Osteoblast (primary cell): ENCODE results near the gene RHOF. TPM values are rescaled to one million over a fixed set of nuclear protein-coding genes. Genes with fewer than 3 reads are reported as not detected.
A peak's percentile ranks its signal among the peaks of the same experiment; 100 is the strongest.

Experiments
- DNase-seq: peaks from one replicate; pipeline ENCODE4 v3.0.0; 2011; ENCODE audit warnings: low spot score, mixed read lengths; ENCODE audit not compliant: insufficient read length; ENCODE audit errors: missing footprints
- H2AFZ ChIP-seq: 2 replicates; pipeline ENCODE4 v1.6.0; 2011; ENCODE audit warnings: mild to moderate bottlenecking, low read length
- H3K27ac ChIP-seq: 2 replicates; pipeline ENCODE4 v1.5.1; 2011; ENCODE audit warnings: mild to moderate bottlenecking, low read depth, low read length, moderate library complexity
- H3K27me3 ChIP-seq: 2 replicates; pipeline ENCODE4 v1.6.0; 2012; ENCODE audit warnings: mild to moderate bottlenecking, control low read depth, inconsistent platforms, low read length, moderate library complexity; ENCODE audit not compliant: insufficient read depth
- H3K36me3 ChIP-seq: 2 replicates; pipeline ENCODE4 v1.5.1; 2011; ENCODE audit warnings: mild to moderate bottlenecking, low read length, control low read depth, moderate library complexity; ENCODE audit not compliant: insufficient read depth
- H3K4me1 ChIP-seq: 2 replicates; pipeline ENCODE4 v1.5.1; 2011; ENCODE audit warnings: mild to moderate bottlenecking, low read length, control low read depth, moderate library complexity; ENCODE audit not compliant: insufficient read depth
- H3K4me2 ChIP-seq: 2 replicates; pipeline ENCODE4 v1.6.0; 2011; ENCODE audit warnings: mild to moderate bottlenecking, low read length; ENCODE audit not compliant: insufficient read depth
- H3K4me3 ChIP-seq: fragments of 200-600 bp; sonication (generic); 3 replicates; pipeline ENCODE4 v1.5.1; 2012; ENCODE audit warnings: mild to moderate bottlenecking, low read length, inconsistent platforms; ENCODE audit not compliant: insufficient read depth
- H3K79me2 ChIP-seq: 2 replicates; pipeline ENCODE4 v1.6.0; 2012; ENCODE audit warnings: mild to moderate bottlenecking, low read length, control low read depth, inconsistent platforms; ENCODE audit not compliant: insufficient read depth
- H3K9me3 ChIP-seq: 2 replicates; pipeline ENCODE4 v1.5.1; 2011; ENCODE audit warnings: low read depth, low read length, control low read depth
- H4K20me1 ChIP-seq: 2 replicates; pipeline ENCODE4 v1.6.0; 2012; ENCODE audit warnings: mild to moderate bottlenecking, low read length, control low read depth; ENCODE audit not compliant: insufficient read depth
- total RNA-seq: library from RNA; depleted of rRNA; stranded (reverse); fragments of >200 nt; gene quantifications from 2 replicates; pipeline ENCODE4 v1.2.3, GENCODE V29; 2012
- TF ChIP-seq, protein P1 (sequence below): IDR thresholded peaks from 2 replicates; pipeline ENCODE4 v1.5.1; 2011; ENCODE audit warnings: mild to moderate bottlenecking, low read depth, low read length, moderate library complexity; ENCODE audit errors: extremely low read depth

RHOF gene
- total RNA-seq, 1 donor: 8.3 TPM

DNA sequence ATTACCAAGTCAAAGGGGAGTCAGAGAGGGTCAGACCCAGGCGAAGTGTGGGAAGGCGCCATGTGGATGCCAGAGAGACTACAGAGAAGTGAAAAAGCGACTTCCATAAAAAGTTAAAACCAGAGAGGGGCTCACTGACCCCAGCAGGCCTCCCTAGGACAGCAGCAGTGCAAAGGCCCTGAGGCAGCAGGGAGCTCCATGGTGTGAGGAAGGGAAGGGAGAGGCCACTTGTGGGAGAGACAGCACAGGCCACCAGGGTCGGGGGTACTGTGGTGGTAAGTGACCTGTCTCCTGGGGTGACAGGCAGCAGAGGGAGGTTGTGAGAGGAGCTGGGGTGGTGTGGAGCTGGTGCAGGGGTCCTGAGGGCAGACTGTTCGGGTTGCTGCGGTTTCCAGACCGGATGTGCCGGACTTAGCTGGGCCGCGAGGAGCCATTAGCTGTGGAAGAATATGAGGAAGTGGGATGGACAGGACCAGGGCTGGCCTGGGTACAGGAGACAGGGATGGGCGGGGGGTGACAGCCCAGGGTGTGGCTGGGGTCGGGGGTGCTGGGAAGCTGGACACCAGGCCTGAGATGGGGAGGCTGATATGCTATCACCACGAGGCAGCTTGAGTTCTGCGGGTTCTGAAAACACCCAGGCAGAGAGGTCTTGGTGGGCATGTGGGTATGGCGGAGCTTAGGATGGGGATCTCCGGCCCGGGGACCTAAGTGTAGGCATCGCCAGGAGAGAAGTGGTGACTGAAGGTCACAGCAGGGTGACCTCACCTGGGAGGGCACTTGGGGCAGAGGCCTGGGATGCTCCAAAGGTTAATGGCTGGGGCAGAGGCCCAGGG, 33.0 kb upstream of the RHOF start:
- Histone ChIP-seq H2AFZ (no peak overlapping the region), H3K36me3 (peaks cover 71% of the 10 kb centered on the region), H3K27me3 (no peaks in the 10 kb centered on the region), H3K4me2 (no peak overlapping the region), H3K4me3 (no peak overlapping the region), H4K20me1 (peaks cover 21% of the 10 kb centered on the region), H3K4me1 (no peaks in the 10 kb centered on the region), H3K27ac (no peak overlapping the region), H3K79me2 (peaks cover 6% of the 10 kb centered on the region), H3K9me3 (no peaks in the 10 kb centered on the region)
- TF ChIP-seq, protein P1, sequence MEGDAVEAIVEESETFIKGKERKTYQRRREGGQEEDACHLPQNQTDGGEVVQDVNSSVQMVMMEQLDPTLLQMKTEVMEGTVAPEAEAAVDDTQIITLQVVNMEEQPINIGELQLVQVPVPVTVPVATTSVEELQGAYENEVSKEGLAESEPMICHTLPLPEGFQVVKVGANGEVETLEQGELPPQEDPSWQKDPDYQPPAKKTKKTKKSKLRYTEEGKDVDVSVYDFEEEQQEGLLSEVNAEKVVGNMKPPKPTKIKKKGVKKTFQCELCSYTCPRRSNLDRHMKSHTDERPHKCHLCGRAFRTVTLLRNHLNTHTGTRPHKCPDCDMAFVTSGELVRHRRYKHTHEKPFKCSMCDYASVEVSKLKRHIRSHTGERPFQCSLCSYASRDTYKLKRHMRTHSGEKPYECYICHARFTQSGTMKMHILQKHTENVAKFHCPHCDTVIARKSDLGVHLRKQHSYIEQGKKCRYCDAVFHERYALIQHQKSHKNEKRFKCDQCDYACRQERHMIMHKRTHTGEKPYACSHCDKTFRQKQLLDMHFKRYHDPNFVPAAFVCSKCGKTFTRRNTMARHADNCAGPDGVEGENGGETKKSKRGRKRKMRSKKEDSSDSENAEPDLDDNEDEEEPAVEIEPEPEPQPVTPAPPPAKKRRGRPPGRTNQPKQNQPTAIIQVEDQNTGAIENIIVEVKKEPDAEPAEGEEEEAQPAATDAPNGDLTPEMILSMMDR: no peak
- DNase-seq: peak; percentile 59

- Histone ChIP-seq H3K4me3 (no peak overlapping the region), H4K20me1 (peaks cover 25% of the 10 kb centered on the region), H3K4me2 (no peak overlapping the region), H3K27ac (no peak overlapping the region), H3K79me2 (peaks cover 11% of the 10 kb centered on the region), H3K9me3 (no peaks in the 10 kb centered on the region), H3K36me3 (peaks cover 73% of the 10 kb centered on the region), H2AFZ (no peak overlapping the region), H3K27me3 (no peaks in the 10 kb centered on the region), H3K4me1 (no peaks in the 10 kb centered on the region)
- TF ChIP-seq, protein P1: no peak
- peak; percentile 41 for DNase-seq
Observed at GRCh38 chr12:121825041-121825523, 31.6 kb upstream of the RHOF start.

DNA sequence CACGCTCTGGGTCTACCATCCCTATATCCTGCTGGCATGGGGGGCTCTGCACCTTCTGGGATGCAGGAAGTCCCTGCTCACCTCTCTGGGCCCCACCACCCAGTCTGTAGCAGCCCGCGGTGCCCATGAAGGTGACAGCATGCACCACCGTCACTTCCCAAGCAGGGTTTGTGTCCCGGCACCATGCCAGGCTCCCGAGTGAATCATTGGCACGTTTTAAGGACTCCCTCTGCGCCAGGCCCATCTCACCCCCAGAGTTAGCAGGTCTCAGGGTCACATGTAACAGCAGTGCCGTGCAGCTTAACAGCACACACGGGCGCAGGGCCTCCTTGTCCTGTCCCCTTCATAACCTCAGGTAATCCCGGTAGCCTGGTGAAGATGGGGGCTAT, 30.2 kb upstream of the RHOF start:
- TF ChIP-seq, protein P1: no peak
- no peaks in the 10 kb centered on the region for H3K27me3 ChIP-seq
- H3K4me2 ChIP-seq: no peak overlapping the region
- H3K27ac ChIP-seq: no peak overlapping the region
- peaks cover 24% of the 10 kb centered on the region for H4K20me1 ChIP-seq
- H3K36me3 ChIP-seq: peaks cover 80% of the 10 kb centered on the region
- H3K79me2 ChIP-seq: peaks cover 16% of the 10 kb centered on the region
- H3K9me3 ChIP-seq: no peaks in the 10 kb centered on the region
- no peak overlapping the region for H2AFZ ChIP-seq
- peak; percentile 9 for DNase-seq
- H3K4me1 ChIP-seq: no peaks in the 10 kb centered on the region
- no peak overlapping the region for H3K4me3 ChIP-seq

DNA sequence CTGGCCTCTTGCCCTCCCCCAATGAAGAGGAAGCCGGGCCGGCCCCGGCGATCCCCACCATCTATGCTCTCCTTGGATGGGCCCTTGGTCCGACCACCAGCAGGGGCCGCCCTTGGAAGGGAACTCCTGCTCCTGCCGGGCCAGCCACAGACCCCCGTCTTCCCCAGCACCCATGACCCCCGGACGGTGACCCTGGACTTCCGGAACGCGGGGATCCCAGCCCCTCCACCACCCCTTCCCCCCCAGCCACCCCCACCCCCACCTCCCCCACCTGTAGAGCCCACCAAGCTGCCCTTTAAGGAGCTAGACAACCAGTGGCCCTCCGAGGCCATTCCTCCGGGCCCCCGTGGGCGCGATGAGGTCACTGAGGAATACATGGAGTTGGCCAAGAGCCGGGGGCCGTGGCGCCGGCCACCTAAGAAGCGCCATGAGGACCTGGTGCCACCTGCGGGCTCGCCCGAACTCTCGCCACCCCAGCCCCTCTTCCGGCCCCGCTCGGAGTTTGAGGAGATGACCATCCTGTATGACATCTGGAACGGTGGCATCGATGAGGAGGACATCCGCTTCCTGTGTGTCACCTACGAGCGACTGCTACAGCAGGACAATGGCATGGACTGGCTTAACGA, 29.7 kb upstream of the RHOF start:
- Histone ChIP-seq H3K79me2 (peaks cover 16% of the 10 kb centered on the region), H3K9me3 (no peaks in the 10 kb centered on the region), H2AFZ (no peak overlapping the region), H3K4me3 (no peak overlapping the region), H3K27ac (no peak overlapping the region), H3K4me1 (no peaks in the 10 kb centered on the region), H3K36me3 (peaks cover 78% of the 10 kb centered on the region), H4K20me1 (peaks cover 19% of the 10 kb centered on the region), H3K4me2 (no peak overlapping the region), H3K27me3 (no peaks in the 10 kb centered on the region)
- DNase-seq: peak; percentile 72
- TF ChIP-seq, protein P1: no peak
